Measurements from ENCODE around the gene MAIP1. TPM values are rescaled to one million over a fixed set of nuclear protein-coding genes. Genes with fewer than 3 reads are reported as not detected.

Gene MAIP1
- total RNA-seq, 1 donor from 2014 or later = 14.8 TPM

DNA sequence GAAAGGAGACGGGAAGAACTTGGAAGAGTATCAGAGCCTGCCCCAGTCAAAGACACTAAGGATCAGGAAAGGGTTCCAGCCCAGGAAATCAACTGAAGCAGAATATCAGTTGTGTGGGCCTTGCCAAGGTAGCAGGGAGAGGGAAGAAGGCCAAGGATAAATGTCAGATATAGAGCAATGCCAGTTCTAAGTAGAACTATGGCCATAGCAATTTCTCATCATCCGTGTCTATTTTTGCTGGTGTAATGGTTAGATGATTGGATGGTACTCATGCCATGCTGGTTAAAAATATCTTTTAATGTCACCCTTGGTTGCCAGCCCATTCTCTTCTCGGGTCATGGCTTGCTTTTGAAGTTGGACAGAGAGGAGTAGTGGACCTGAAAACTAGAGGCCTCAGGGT, 41.9 kb downstream of the MAIP1 start:
- no peak overlapping the region for H3K27ac ChIP-seq
- DNase-seq (no peak), ATAC-seq (no peak)
- TF ChIP-seq, protein P1, sequence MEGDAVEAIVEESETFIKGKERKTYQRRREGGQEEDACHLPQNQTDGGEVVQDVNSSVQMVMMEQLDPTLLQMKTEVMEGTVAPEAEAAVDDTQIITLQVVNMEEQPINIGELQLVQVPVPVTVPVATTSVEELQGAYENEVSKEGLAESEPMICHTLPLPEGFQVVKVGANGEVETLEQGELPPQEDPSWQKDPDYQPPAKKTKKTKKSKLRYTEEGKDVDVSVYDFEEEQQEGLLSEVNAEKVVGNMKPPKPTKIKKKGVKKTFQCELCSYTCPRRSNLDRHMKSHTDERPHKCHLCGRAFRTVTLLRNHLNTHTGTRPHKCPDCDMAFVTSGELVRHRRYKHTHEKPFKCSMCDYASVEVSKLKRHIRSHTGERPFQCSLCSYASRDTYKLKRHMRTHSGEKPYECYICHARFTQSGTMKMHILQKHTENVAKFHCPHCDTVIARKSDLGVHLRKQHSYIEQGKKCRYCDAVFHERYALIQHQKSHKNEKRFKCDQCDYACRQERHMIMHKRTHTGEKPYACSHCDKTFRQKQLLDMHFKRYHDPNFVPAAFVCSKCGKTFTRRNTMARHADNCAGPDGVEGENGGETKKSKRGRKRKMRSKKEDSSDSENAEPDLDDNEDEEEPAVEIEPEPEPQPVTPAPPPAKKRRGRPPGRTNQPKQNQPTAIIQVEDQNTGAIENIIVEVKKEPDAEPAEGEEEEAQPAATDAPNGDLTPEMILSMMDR (IDR thresholded peaks at IDR 0.05) = no peak
- no peak overlapping the region for H3K4me3 ChIP-seq
- H3K36me3 ChIP-seq = no peaks in the 10 kb centered on the region
- intact Hi-C loops (cut with DNase I) = no loop called here
- no peaks in the 10 kb centered on the region for H3K4me1 ChIP-seq
- no peaks in the 10 kb centered on the region for H3K27me3 ChIP-seq (ENCODE audit: low read depth)
- H3K9me3 ChIP-seq = no peaks in the 10 kb centered on the region

DNA sequence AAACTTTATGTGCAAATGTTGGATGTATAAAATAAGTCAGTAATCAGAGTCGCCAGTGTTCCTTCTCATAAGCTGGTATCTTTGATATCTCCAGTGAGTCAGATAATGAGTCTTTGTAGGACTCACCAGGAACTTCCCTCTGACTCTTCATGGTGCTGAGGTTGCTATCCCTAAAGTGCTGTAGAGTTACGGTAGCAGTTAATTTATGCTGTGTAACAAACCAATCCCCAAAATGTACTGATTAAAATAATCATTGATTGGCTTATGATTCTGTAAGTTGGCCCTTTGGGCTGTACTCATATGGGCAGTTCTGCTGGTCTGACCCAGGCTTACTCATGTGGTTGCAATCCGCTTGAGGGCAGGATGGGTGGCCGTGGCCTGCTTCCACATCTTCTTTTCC, 43.8 kb downstream of the MAIP1 start:
- no peak for ATAC-seq

DNA sequence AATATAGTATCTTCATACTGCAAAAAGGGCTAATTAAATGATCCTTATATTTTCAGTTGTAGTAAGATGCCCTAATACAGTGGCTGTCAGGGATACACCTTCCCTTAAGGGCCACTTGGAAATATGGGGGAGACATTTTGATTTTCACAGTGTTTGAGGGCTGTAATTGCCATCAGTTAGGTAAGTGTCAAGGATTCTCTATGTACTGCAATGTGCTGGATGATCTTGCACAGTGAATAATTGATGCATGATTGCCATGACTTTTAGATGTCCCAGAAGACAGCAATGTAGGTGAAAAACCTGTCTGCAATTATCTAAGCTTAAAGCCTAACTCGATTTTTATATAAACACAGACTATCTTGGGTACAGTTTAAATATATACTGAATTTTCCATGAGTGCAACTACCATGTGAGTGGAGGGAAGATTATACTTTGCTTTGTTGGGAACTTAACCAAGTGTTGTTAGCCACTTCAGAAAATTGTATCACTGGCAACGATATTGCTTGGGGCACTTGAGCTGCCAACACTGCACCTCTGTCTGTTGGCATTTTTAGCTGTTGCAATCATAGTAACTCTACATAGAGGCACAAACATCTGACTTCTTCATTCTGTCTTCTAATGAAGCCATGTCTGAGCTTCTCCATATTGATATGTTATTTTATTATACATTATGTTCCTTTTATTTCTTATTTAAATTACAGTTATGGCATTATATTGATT, 45.2 kb downstream of the MAIP1 start:
- H3K27me3 ChIP-seq (ENCODE audit: low read depth) = no peaks in the 10 kb centered on the region
- no peaks in the 10 kb centered on the region for H3K36me3 ChIP-seq
- ATAC-seq (no peak), DNase-seq (no peak)
- no peak overlapping the region for H3K4me3 ChIP-seq
- TF ChIP-seq, protein P1 (IDR thresholded peaks at IDR 0.05) = no peak
- intact Hi-C loops (cut with DNase I) = no loop called here
- H3K4me1 ChIP-seq = no peaks in the 10 kb centered on the region
- no peaks in the 10 kb centered on the region for H3K9me3 ChIP-seq
- H3K27ac ChIP-seq = no peak overlapping the region

More for the DNA sequence above, 43.8 kb downstream of the MAIP1 start:
- H3K4me1 ChIP-seq = no peaks in the 10 kb centered on the region
- no peaks in the 10 kb centered on the region for H3K9me3 ChIP-seq
- H3K27ac ChIP-seq = no peak overlapping the region
- intact Hi-C loops (cut with DNase I) = no loop called here
- no peak overlapping the region for H3K4me3 ChIP-seq
- no peak for DNase-seq
- no peaks in the 10 kb centered on the region for H3K36me3 ChIP-seq
- TF ChIP-seq, protein P1 (IDR thresholded peaks at IDR 0.05) = no peak
- no peaks in the 10 kb centered on the region for H3K27me3 ChIP-seq (ENCODE audit: low read depth)

DNA sequence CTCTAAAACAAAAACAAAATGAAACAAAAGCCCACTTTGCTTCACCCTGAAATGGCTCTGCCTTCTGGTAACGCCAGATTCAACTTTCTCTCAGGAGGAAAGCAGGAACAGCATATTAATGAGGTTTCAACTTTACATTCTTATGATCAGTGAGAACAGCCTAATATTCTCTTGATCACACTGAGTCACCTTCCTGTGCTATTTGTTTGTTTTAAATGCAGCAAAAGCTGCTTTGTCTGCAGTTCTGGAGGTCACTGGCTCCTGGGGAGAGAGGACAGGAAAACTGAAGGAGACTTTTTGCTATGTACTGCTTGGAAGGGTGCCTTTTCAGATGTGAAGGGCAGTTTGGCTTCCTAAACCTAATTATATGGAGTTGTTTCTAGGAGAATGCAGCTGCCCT, 48.1 kb downstream of the MAIP1 start:
- H3K4me3 ChIP-seq = no peak overlapping the region
- H3K4me1 ChIP-seq = no peaks in the 10 kb centered on the region
- TF ChIP-seq, protein P1 (IDR thresholded peaks at IDR 0.05) = no peak
- no peaks in the 10 kb centered on the region for H3K27me3 ChIP-seq (ENCODE audit: low read depth)
- intact Hi-C loops (cut with DNase I) = no loop called here
- ATAC-seq = no peak
- no peaks in the 10 kb centered on the region for H3K9me3 ChIP-seq
- no peak for DNase-seq
- H3K27ac ChIP-seq = no peak overlapping the region
- no peaks in the 10 kb centered on the region for H3K36me3 ChIP-seq

DNA sequence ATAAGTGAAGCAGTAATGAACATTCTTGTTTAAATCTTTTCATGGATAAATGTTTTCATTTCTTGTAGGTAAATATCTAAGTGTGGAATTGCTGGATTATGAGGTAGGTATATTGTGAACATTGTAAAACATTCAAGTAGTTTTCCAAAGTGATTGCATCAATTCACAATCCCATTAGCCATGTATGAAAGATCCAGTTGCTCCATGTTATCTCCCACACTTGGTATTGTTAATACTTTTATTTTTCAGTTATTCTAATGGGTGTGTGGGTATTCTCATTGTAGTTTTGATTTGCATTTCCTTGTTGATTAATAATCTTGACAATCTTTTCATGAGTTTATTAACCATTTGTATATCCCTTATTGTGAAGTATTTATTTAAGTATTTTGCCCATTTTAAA, 50.3 kb downstream of the MAIP1 start:
- Histone ChIP-seq H3K4me3 (no peak overlapping the region), H3K4me1 (no peaks in the 10 kb centered on the region), H3K27me3 (ENCODE audit: low read depth) (no peaks in the 10 kb centered on the region), H3K36me3 (no peaks in the 10 kb centered on the region), H3K27ac (no peak overlapping the region), H3K9me3 (no peaks in the 10 kb centered on the region)
- ATAC-seq (no peak), DNase-seq (no peak)
- TF ChIP-seq, protein P1 (IDR thresholded peaks at IDR 0.05) = no peak
- intact Hi-C loops (cut with DNase I) = no loop called here

Measured in lower lobe of right lung (tissue), 2 donors.